ENCODE data around the gene OTUB2.

GRCh38 chr14:94087891-94088290 lies 61.8 kb downstream of the OTUB2 start:
- no peak for TF ChIP-seq CTCF (IDR thresholded peaks at IDR 0.05)
- no peak for TF ChIP-seq EP300 (IDR thresholded peaks at IDR 0.05)
- TF ChIP-seq POLR2A (IDR thresholded peaks at IDR 0.05; ENCODE audit: low read depth), result no peak
- TF ChIP-seq POLR2AphosphoS5 (IDR thresholded peaks at IDR 0.05), result no peak
